Activated CD8-positive, alpha-beta T cell treated with anti-CD3 and anti-CD28 coated beads for 36 hours (primary cell): Measurements from ENCODE around the gene ZBTB5. TPM values are rescaled to one million over a fixed set of nuclear protein-coding genes. Genes with fewer than 3 reads are reported as not detected.

Source experiments
- ATAC-seq: fragments of 200-7000 bp; cut with Tn5 transposase; one replicate; pipeline ENCODE4 v1.10.0; 2021; ENCODE audit warnings: mild to moderate bottlenecking, moderate library complexity
- CTCF ChIA-PET: fragments of 350-600 bp; sonication (Branson Sonifier 250); formaldehyde crosslinking; loops from one replicate; lab custom pipeline; 2021; ENCODE audit warnings: antibody characterized with exemption; lab: Charles Lee
- POLR2A ChIA-PET: fragments of 350-600 bp; sonication (Branson Sonifier 250); formaldehyde crosslinking; loops from one replicate; lab custom pipeline; 2021; ENCODE audit warnings: antibody characterized with exemption; lab: Charles Lee
- DNase-seq: peaks from one replicate; pipeline ENCODE4 v3.0.0-alpha.2; 2020
- H3K27ac Mint-ChIP-seq: one replicate; pipeline ENCODE4 v1.8.0; 2021; ENCODE audit warnings: mild to moderate bottlenecking, mixed read lengths
- H3K27me3 Mint-ChIP-seq: one replicate; pipeline ENCODE4 v1.8.0; 2021; ENCODE audit warnings: mixed read lengths
- H3K36me3 Mint-ChIP-seq: one replicate; pipeline ENCODE4 v1.8.0; 2021; ENCODE audit warnings: low read depth, mixed read lengths
- H3K4me1 Mint-ChIP-seq: one replicate; pipeline ENCODE4 v1.8.0; 2021; ENCODE audit warnings: low read depth, mixed read lengths
- H3K4me3 Mint-ChIP-seq: one replicate; pipeline ENCODE4 v1.8.0; 2021; ENCODE audit warnings: mild to moderate bottlenecking, moderate library complexity, mixed read lengths
- H3K9me3 Mint-ChIP-seq: one replicate; pipeline ENCODE4 v1.8.0; 2021; ENCODE audit warnings: mixed read lengths
- CTCF ChIP-seq: fragments of 200-600 bp; IDR thresholded peaks from one replicate; pipeline ENCODE4 v1.8.0; 2022; ENCODE audit warnings: antibody characterized with exemption, mild to moderate bottlenecking
- intact Hi-C: fragments of 100-400 bp; cut with micrococcal nuclease; formaldehyde crosslinking; loops from one replicate; pipeline ENCODE4 v1.10.0; 2022
- total RNA-seq, 2 experiments: library from RNA; stranded (reverse); gene quantifications; one replicate each; pipeline ENCODE4 v1.2.3, GENCODE V29; 2021

ZBTB5 gene
- total RNA-seq, 2 experiments from 2014 or later = 8.6 to 8.8 TPM

GRCh38 chr9:37424686-37425297 is 40.5 kb downstream of the ZBTB5 start:
- CTCF ChIA-PET = no interaction called here
- TF ChIP-seq CTCF = no peak
- ATAC-seq = no peak
- POLR2A ChIA-PET = interaction anchor here (1.0 to 1.7 kb wide), 4 partner anchors 10 to 41 kb away, joined by 3 to 7 read pairs (median 3); partner anchors contain the start of gene ZBTB5
- intact Hi-C loops = no loop called here
- H3K27ac Mint-ChIP-seq = no peak overlapping the region
- H3K4me3 Mint-ChIP-seq = no peak overlapping the region
- DNase-seq = no peak
- peaks cover 18% of the 10 kb centered on the region for H3K36me3 Mint-ChIP-seq
- no peaks in the 10 kb centered on the region for H3K27me3 Mint-ChIP-seq
- H3K4me1 Mint-ChIP-seq = peaks cover 32% of the 10 kb centered on the region
- no peaks in the 10 kb centered on the region for H3K9me3 Mint-ChIP-seq

- Mint-ChIP-seq H3K4me1 (peaks cover 32% of the 10 kb centered on the region), H3K27ac (no peak overlapping the region), H3K36me3 (peaks cover 18% of the 10 kb centered on the region), H3K4me3 (peak overlapping the region; percentile 89), H3K9me3 (no peaks in the 10 kb centered on the region), H3K27me3 (no peaks in the 10 kb centered on the region)
- no peak for DNase-seq
- ChIA-PET POLR2A (interaction anchor here (1.0 to 1.7 kb wide), 4 partner anchors 11 to 42 kb away, joined by 3 to 7 read pairs (median 3); partner anchors contain the start of gene ZBTB5), CTCF (interaction anchor here (0.6 to 1.0 kb wide), 2 partner anchors 10 to 13 kb away, joined by 3 to 4 read pairs; no protein-coding TSS in a partner anchor)
- ATAC-seq = no peak
- intact Hi-C loops = no loop called here
- TF ChIP-seq CTCF = no peak
Observed at GRCh38 chr9:37424204-37424685, 41.0 kb downstream of the ZBTB5 start.

- no peak for TF ChIP-seq CTCF
Observed at GRCh38 chr9:37423508-37423907, 41.7 kb downstream of the ZBTB5 start.

GRCh38 chr9:37422289-37423104 is 42.8 kb downstream of the ZBTB5 start, which contains the start of gene GRHPR:
GRHPR (plus strand) TSS chr9:37422696; CDS start chr9:37422751, 55 bp downstream.
- Mint-ChIP-seq H3K36me3 (peaks cover 12% of the 10 kb centered on the region), H3K4me1 (peaks cover 32% of the 10 kb centered on the region), H3K4me3 (peak within 1 kb of the TSS; percentile 89), H3K27ac (peak within 1 kb of the TSS; percentile 96), H3K27me3 (no peaks in the 10 kb centered on the region), H3K9me3 (no peaks in the 10 kb centered on the region)
- no peak for TF ChIP-seq CTCF
- POLR2A ChIA-PET = interaction anchor here (0.6 to 1.2 kb wide), 3 partner anchors 9 to 167 kb away, joined by 3 to 4 read pairs (median 3); no protein-coding TSS in a partner anchor
- DNase-seq (peak; percentile 91), ATAC-seq (peak; percentile 98)
- CTCF ChIA-PET = interaction anchor here (0.8 kb wide), 1 partner anchor 12 kb away, joined by 5 read pairs; no protein-coding TSS in a partner anchor
- intact Hi-C loops = no loop called here

More at GRCh38 chr9:37423508-37423907, 41.7 kb downstream of the ZBTB5 start:
- Mint-ChIP-seq H3K4me1 (peaks cover 32% of the 10 kb centered on the region), H3K27ac (peak overlapping the region; percentile 96), H3K36me3 (peaks cover 17% of the 10 kb centered on the region), H3K4me3 (peak overlapping the region; percentile 89), H3K9me3 (no peaks in the 10 kb centered on the region), H3K27me3 (no peaks in the 10 kb centered on the region)
- intact Hi-C loops = no loop called here
- DNase-seq = no peak
- ATAC-seq = no peak
- POLR2A ChIA-PET = interaction anchor here (1.7 kb wide), 1 partner anchor 42 kb away, joined by 7 read pairs; the partner anchor contains the start of gene ZBTB5
- CTCF ChIA-PET = interaction anchor here (1.0 kb wide), 1 partner anchor 9 kb away, joined by 4 read pairs; no protein-coding TSS in a partner anchor
